ENCODE results near the gene ERVH48-1. TPM values are rescaled to one million over a fixed set of nuclear protein-coding genes. Genes with fewer than 3 reads are reported as not detected.

ERVH48-1 gene
- total RNA-seq, 6 donors from 2014 or later = 0.09 to 0.33 (median 0.15) TPM; not detected in 2

DNA sequence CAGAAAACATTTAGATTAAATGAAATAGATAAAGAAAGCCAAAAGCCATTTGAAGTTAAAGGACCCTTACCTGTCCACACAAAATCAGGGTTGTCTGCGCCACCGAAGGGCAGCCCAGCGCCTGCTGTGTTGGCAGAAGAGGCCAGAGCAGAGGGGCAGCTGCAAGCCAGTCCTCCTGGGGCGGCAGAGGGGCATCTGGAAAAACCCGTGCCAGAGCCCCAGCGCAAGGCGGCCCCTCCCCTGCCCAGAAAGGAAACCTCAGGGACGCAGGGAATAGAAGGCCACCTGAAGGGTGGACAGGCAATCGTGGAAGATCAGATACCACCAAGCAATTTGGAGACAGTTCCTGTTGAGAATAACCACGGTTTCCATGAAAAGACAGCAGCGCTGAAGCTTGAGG, 21.6 kb downstream of the ERVH48-1 start:
- no peaks in the 10 kb centered on the region for H3K27me3 ChIP-seq
- peaks cover 0 to 14% (median 0%) of the 10 kb centered on the region in 4 donors for H3K4me1 ChIP-seq
- H3K36me3 ChIP-seq = peaks cover 11 to 88% (median 64%) of the 10 kb centered on the region in 4 donors
- H3K4me3 ChIP-seq = no peak overlapping the region
- DNase-seq = peak in 1 of 2 donors; percentile 63
- no peak for ATAC-seq (ENCODE audit: low FRiP score in 2 of 2)
- WGBS, 2 donors = 95 to 99% methylated on average over 11 of the region's 11 CpGs
- TF ChIP-seq EP300 (IDR thresholded peaks at IDR 0.05) (no peak), CTCF (IDR thresholded peaks at IDR 0.05) (no peak), POLR2AphosphoS5 (IDR thresholded peaks at IDR 0.05) (no peak), POLR2A (IDR thresholded peaks at IDR 0.05) (no peak)
- no peaks in the 10 kb centered on the region for H3K9me3 ChIP-seq
- H3K27ac ChIP-seq = no peak overlapping the region

- DNase-seq (no peak), ATAC-seq (ENCODE audit: low FRiP score in 2 of 2) (no peak)
- no peaks in the 10 kb centered on the region for H3K9me3 ChIP-seq
- peaks cover 19 to 83% (median 60%) of the 10 kb centered on the region in 4 donors for H3K36me3 ChIP-seq
- no peak for TF ChIP-seq EP300 (IDR thresholded peaks at IDR 0.05)
- H3K27me3 ChIP-seq = no peaks in the 10 kb centered on the region
- H3K4me3 ChIP-seq = no peak overlapping the region
- no peak overlapping the region for H3K27ac ChIP-seq
- peaks cover 0 to 15% (median 1%) of the 10 kb centered on the region in 4 donors for H3K4me1 ChIP-seq
- 84 to 86% methylated on average over 4 of the region's 4 CpGs for WGBS, 2 donors
Observed at GRCh38 chr21:42900446-42900845, 25.0 kb downstream of the ERVH48-1 start.

- H3K4me3 ChIP-seq = peak within 1 kb of the TSS; percentile 76 to 97 (median 87)
- WGBS, 2 donors = 1 to 3% methylated on average over 8 to 39 of the region's 87 CpGs
Observed at GRCh38 chr21:42892931-42893755, 32.3 kb downstream of the ERVH48-1 start, which contains the start of gene NDUFV3. TSS of gene NDUFV3 (plus strand) at chr21:42893309. CDS start at chr21:42893334, 25 bp downstream.

DNA sequence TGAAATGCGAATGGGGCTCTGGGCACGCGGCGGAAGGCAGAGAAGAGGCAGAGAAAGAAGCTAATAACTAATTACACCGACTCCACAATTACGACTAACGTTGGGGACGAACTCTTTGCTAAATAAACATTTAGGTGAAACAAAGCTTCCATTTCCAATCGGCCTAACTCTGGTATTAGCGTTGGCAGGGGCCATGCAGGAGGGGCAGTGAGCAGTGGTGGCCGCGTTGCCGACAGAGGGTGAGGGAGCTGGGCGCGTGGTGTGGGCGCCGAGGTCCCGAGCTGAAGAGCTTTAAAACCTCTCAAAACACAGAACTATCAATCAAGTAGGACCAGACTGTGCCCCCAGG, 32.9 kb downstream of the ERVH48-1 start:
- ATAC-seq (ENCODE audit: low FRiP score in 2 of 2) (peak; percentile 21 to 58), DNase-seq (no peak)

More at GRCh38 chr21:42892931-42893755, 32.3 kb downstream of the ERVH48-1 start, which contains the start of gene NDUFV3:
- Histone ChIP-seq H3K27ac (peak within 1 kb of the TSS; percentile 94 to 98 (median 96)), H3K27me3 (no peaks in the 10 kb centered on the region), H3K4me1 (peaks cover 7 to 17% (median 11%) of the 10 kb centered on the region in 4 donors), H3K9me3 (no peaks in the 10 kb centered on the region), H3K36me3 (peaks cover 3 to 18% (median 13%) of the 10 kb centered on the region in 4 donors)
- DNase-seq = peak; percentile 100
- TF ChIP-seq POLR2AphosphoS5 (IDR thresholded peaks at IDR 0.05) = peak; percentile 96 to 97
- TF ChIP-seq CTCF (IDR thresholded peaks at IDR 0.05) = peak in 3 of 6 experiments; percentile 17 to 46 (median 27)
- peak in 3 of 4 donors; percentile 83 to 97 (median 97) for TF ChIP-seq POLR2A (IDR thresholded peaks at IDR 0.05)
- TF ChIP-seq EP300 (IDR thresholded peaks at IDR 0.05) = peak in 1 of 4 donors; percentile 41
- peak; percentile 98 to 99 for ATAC-seq (ENCODE audit: low FRiP score in 2 of 2)

More for the DNA sequence above, 32.9 kb downstream of the ERVH48-1 start:
- TF ChIP-seq EP300 (IDR thresholded peaks at IDR 0.05) = no peak
- TF ChIP-seq POLR2A (IDR thresholded peaks at IDR 0.05) = no peak
- TF ChIP-seq POLR2AphosphoS5 (IDR thresholded peaks at IDR 0.05) = no peak
- no peak for TF ChIP-seq CTCF (IDR thresholded peaks at IDR 0.05)
- peaks cover 0 to 12% (median 8%) of the 10 kb centered on the region in 4 donors for H3K36me3 ChIP-seq
- 17 to 21% methylated on average over 18 of the region's 18 CpGs for WGBS, 2 donors
- H3K27ac ChIP-seq = peak overlapping the region; percentile 94 to 98 (median 96)
- peak overlapping the region; percentile 49 to 97 (median 79) for H3K4me3 ChIP-seq
- H3K27me3 ChIP-seq = no peaks in the 10 kb centered on the region
- peaks cover 7 to 17% (median 10%) of the 10 kb centered on the region in 4 donors for H3K4me1 ChIP-seq
- H3K9me3 ChIP-seq = no peaks in the 10 kb centered on the region

Data from upper lobe of left lung (tissue), 6 donors.